Fibroblast of pulmonary artery (primary cell): ENCODE data around the gene ACOXL.
"Not testable (repeated sequence)": the region's sequence is repeated elsewhere in the genome, so short reads cannot be mapped to it uniquely, and the experiment has no call there.

ENCODE experiments used
- DNase-seq: peaks from one replicate; pipeline ENCODE4 v3.0.0-alpha.2; 2010; ENCODE audit warnings: low read depth
- H3K4me3 ChIP-seq: replicated peaks from 2 replicates; pipeline ENCODE4 v1.5.1; 2011; ENCODE audit warnings: low read depth, mild to moderate bottlenecking, control low read depth, low read length, moderate library complexity
- CTCF ChIP-seq: IDR thresholded peaks from 2 replicates; pipeline ENCODE4 v1.5.1; 2011; ENCODE audit warnings: mild to moderate bottlenecking, control low read depth, low read length, inconsistent platforms; ENCODE audit errors: missing control alignments

Gene ACOXL

GRCh38 chr2:111071600-111072171 lies 339.3 kb downstream of the ACOXL start:
- peak; percentile 93 for DNase-seq
- TF ChIP-seq CTCF = no peak
- H3K4me3 ChIP-seq = peak overlapping the region; percentile 2

GRCh38 chr2:111072220-111072871 lies 340.0 kb downstream of the ACOXL start:
- peak overlapping the region; percentile 2 for H3K4me3 ChIP-seq
- peak; percentile 90 for DNase-seq
- no peak for TF ChIP-seq CTCF

- DNase-seq, H3K4me3 ChIP-seq: not testable (repeated sequence)
Observed at GRCh38 chr2:111082659-111083058, 350.3 kb downstream of the ACOXL start.

- no peak overlapping the region for H3K4me3 ChIP-seq
- DNase-seq = no peak
- TF ChIP-seq CTCF = no peak
Observed at GRCh38 chr2:111091811-111092211, 359.4 kb downstream of the ACOXL start.

GRCh38 chr2:111094691-111095090 lies 362.3 kb downstream of the ACOXL start:
- H3K4me3 ChIP-seq = no peak overlapping the region
- TF ChIP-seq CTCF = no peak
- DNase-seq = no peak

- no peak for TF ChIP-seq CTCF
- H3K4me3 ChIP-seq = no peak overlapping the region
- DNase-seq = no peak
Observed at GRCh38 chr2:111095434-111095833, 363.1 kb downstream of the ACOXL start.

- no peak for DNase-seq
- TF ChIP-seq CTCF = no peak
- no peak overlapping the region for H3K4me3 ChIP-seq
Observed at GRCh38 chr2:111099402-111099801, 367.0 kb downstream of the ACOXL start.
